Spleen (tissue), 7 donors: Measurements from ENCODE around the gene C3orf52.

Source experiments
- CTCF ChIP-seq, 11 experiments: fragments of 200-600 bp in 7 of 11; fragments of 450-650 bp in 4 of 11; sonication (generic) in 4 of 11; IDR thresholded peaks in 8 of 11; conservative IDR thresholded peaks in 3 of 11; 1 replicate in 7 of 11; 2 replicates in 4 of 11; pipeline versions ENCODE4 v1.4.0 to v1.8.0; 2016 to 2021; ENCODE audit warnings: antibody characterized with exemption in 11 of 11, inconsistent platforms in 4 of 11, mild to moderate bottlenecking in 1 of 11
- POLR2A ChIP-seq, 3 donors: fragments of 450-650 bp; IDR thresholded peaks; one replicate each; pipeline ENCODE4 v1.5.1; 2017; ENCODE audit warnings: antibody characterized with exemption in 3 of 3, mild to moderate bottlenecking in 1 of 3
- POLR2AphosphoS5 ChIP-seq, 3 donors: sonication (generic); formaldehyde crosslinking; IDR thresholded peaks; one replicate each; pipeline ENCODE4 v1.5.1; 2017; ENCODE audit warnings: antibody characterized with exemption in 3 of 3
- donor health status: DM: no; HTN: no; CAD: no; lungs with moderate emphysema.
- donor health status: DM: no; HTN: no; CAD: no.
- donor health status: DM: no; HTN: no; CAD: no.

GRCh38 chr3:112097378-112097777, 11.2 kb downstream of the C3orf52 start:
- no peak for TF ChIP-seq CTCF (IDR thresholded peaks at IDR 0.05 in 8 of 11, conservative IDR thresholded peaks at IDR 0.05 in 3 of 11)
- no peak for TF ChIP-seq POLR2A (IDR thresholded peaks at IDR 0.05)
- TF ChIP-seq POLR2AphosphoS5 (IDR thresholded peaks at IDR 0.05): no peak
